CMK (cell line): Measurements from ENCODE around the gene GPC4.
"Not testable (repeated sequence)": the region's sequence is repeated elsewhere in the genome, so short reads cannot be mapped to it uniquely, and the experiment has no call there.

ENCODE experiments used
- DNase-seq: peaks from one replicate; pipeline ENCODE4 v3.0.0-alpha.2; 2010; ENCODE audit warnings: low read depth

Gene GPC4

DNA sequence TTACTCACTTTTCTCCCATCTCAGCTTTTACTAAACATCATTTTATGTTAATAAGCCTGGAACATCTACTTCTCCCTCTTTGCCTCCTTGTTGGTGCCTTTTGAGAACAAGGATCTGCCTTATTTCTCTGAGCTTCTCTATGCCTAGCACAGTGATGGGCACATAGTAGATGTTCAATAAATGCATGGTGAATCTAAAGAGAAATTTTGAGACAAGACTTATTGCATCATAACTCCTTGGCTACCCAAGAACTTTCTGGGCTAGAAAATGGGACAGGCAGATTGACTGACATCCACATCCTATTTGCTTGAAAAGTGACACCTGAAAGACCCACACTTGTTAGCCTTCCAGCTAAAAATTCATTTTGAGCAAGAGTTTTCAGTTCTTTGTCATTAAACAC, 109.9 kb downstream of the GPC4 start:
- no peak for DNase-seq

DNA sequence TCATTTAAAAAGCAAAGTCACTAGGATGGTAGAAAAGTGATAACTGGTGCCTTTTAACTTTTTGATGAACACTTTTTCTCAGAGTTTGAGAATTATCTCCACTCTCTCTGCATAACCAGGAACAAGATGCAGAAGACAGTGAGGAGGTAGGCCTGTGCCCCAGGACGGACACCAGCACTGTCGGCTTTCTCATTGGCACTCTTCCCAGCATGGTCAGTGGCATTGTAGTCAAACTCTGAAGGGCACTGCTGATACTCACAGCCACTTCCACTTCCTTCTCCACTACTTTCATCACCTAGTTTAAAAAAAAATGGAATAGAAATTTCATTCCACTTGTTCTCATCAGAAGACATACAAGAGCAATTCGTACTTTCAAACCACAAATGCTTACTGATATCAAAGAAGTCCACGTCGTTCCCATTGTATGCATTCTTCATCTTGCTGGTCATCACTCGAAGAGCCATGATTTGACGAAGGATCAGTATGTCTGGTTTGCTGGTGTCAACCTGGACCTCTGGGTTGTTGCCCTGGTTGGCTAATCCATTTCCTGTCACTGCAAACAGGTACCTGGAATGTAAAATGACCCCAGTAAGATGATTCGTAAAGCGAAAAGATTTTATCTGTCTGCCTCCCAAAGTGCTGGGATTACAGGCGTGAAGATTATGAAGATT, 112.4 kb downstream of the GPC4 start:
- DNase-seq: no peak

DNA sequence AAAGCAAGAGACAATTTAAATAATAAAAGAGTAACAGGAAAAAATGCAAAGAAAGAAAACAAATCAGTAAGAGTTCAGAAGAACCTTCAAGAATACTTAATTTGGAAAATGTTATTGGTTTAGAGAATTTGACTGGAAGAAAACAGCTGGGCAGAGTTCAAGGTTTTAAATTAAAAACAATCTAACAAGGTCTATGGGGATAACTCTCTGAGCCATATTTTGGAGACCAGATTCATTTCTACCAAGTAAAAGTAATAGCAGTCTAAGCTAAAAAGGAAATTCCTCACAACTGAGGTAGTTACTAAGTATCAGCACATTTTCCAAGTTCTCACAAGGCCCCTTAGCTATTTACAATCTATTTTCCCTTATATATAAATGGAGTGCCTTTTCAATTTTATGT, 114.7 kb downstream of the GPC4 start:
- no peak for DNase-seq

DNA sequence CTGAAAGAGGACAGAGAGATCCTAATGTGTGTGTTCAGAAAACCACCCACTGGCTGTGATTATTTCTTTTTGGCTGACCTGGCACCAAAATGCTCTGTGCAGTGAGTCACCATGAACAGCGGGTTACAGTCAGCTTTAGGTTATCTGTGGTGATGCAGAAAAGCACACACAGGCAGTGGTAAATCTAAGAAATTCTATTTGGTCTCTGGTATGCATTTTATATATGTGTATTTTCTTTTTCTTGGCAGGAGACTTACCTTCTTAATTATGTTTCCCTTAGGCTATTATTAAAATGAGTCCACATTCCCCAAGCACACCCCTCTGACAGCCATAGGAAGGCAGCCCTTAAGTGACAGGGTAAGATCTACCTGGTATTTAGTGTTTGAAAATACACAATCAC, 118.0 kb downstream of the GPC4 start:
- no peak for DNase-seq

DNA sequence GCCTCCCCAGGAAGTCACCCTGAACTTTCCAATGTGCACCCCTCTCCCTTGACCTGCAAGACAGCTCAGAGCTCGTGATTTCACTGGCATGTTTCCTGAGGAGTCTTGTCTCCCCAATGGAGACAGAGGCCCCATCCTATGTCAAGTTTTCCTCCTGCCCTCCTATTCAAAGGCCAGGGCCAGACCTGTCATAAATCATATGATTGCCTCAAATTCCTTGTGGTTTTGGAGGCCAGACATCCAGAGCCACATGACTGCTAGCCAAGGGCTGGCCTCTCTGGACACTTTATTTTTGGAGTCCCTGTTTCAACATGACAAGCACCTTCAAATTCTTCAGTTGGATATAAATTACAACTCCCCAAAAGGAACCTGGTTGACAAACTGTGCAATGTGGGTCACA, 121.2 kb downstream of the GPC4 start:
- DNase-seq: no peak

DNA sequence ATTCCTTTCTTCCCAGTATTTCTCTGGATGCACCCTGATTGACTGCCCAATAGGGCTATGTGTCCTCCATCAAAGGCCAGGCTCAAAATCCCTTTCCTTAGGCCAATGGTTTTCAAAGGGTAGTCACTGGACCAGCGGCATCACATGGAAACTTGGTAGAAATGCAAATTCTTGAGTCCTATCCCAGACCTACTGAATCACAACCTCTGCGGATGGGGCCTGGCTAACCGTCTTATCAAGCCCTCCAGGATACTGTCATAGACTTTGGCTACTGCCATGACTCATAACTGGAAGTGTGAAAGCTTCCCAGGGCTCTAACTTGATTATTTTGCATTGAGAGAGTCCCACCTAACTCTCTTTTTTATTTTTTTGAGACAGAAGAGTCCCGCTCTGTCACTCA, 125.2 kb downstream of the GPC4 start:
- no peak for DNase-seq

DNA sequence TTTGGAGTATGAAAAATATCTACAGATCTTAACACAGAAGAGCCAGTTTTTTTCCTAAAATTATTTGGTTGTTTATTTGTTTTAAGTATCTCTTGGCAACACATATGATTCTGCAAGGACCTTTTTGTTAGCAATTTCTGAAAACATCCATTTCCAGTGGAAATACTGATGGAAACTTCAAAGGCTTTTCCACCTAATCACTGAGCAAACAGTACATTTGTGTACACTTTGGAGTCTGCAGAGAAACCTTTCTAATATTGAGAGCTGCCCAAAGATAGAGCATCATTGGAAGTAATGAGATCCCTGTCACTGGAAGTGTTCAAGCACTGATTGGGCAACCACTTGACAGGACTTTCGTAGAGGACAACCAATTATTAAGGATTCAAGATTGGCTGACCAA, 127.4 kb downstream of the GPC4 start:
- no peak for DNase-seq

DNA sequence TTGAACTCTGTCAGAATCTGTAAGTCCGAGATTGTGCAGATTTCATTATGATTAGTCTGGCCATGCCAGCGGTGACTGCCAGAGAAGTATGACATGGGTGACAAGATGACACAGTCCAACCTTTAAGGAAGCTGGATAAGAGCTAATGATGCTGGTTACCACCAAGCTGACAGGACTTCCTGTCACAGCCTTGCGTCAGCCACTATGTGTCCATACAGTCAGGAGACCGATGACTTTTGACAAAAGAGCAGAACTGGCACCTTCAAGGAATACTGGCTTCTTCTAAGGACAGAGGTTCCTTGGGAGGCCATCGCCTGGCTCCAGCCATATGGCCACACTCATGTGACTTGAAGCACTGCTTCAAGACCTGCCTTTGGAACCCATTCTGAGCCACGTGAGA, 129.9 kb downstream of the GPC4 start:
- no peak for DNase-seq

DNA sequence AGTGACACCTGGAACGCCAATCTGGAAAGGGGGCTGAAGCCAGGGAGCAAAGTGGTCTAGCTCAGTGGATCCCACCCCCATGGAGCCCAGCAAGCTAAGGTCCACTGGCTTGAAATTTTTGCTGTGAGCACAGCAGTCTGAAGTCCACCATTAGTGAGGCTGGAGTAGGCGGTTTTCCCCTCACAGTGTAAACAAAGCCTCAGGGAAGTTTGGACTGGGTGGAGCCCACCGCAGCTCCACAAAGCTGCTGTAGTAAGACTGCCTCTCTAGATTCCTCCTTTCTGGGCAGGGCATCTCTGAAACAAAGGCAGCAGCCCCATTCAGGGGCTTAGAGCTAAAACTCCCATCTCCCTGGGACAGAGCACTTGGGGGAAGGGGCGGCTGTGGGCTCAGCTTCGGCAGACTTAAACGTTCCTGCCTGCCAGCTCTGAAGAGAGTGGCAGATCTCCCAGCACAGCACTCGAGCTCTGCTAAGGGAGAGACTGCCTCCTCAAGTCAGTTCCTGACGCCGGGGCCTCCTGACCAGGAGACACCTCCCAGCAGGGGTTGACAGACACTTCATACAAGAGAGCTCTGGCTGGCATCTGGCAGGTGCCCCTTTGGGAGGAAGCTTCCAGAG, 136.1 kb downstream of the GPC4 start:
- DNase-seq: not testable (repeated sequence)

DNA sequence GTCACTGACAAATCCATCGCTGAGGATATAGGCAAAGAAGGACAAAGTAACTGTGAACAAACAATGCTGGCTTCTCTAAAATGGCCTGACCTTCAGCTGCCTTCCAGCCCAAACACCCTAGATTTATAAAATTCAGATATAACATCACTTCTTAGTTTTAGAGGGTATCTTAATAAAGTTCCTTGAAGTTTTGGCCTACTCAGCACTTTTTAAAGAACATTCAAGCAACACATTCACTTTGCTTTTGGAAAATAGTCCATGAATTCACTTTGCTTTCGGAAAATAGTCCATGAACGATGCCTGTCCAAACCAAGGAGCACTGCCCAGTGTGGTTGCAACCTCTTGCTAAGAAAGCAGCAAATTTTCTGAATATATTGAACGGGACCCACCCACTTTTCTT, 142.1 kb downstream of the GPC4 start:
- DNase-seq: no peak

DNA sequence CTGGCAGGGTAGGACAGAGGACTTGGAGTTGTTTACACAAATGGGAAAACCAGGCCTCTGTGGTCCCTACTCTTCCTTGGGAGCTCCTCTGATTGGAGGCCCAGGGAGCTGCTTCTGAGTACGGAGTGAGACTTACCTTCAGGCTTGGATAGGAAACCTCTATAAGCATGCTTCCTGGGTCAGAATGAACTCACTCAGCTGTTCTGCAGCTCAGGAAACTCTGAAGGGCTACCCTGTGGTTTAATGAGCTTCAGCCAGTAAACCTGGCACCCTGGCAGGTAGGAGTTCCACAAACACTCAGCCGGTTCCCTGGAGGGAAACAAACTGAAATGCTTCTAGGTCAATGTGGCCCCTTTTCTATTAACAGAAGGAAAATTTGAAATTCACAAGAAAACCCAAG, 146.1 kb downstream of the GPC4 start:
- no peak for DNase-seq

DNA sequence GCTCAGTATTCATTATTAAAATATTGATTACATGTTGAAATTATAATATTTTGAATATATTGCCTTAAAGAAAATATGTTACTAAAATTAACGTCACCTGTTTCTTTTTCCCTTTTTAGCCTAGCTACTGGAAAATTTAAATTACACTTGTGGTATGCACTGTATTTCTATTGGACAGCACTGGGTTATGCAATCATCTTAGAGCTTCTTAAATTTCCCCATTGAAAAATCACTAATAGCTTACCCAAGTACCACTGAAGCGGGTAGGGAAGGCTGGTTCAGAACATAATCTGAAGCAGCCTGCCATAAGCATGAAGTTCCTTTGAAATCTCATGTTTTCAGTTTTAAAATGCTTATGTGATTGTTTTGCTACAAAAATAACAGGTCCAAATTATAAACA, 147.7 kb downstream of the GPC4 start:
- DNase-seq: no peak

DNA sequence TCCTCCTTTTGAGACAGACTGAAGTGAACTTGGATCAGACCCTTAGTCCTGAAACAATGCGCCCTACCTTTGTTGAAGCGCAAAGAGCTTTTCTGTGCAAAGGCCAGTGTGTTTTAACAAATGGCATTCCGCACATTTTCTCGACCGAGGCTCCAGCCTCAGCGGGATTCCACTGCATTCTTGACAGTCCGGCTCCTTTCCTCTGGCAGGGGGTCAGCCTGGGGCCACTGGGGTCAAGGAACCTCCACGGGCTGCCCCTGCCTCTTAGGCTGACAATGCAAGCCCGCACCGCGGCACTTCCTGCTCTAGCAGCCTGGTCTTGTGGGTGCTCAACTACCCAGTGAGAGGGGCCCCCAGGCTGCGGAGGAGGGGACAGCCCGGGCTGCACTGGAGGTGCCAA, 150.0 kb downstream of the GPC4 start:
- no peak for DNase-seq

DNA sequence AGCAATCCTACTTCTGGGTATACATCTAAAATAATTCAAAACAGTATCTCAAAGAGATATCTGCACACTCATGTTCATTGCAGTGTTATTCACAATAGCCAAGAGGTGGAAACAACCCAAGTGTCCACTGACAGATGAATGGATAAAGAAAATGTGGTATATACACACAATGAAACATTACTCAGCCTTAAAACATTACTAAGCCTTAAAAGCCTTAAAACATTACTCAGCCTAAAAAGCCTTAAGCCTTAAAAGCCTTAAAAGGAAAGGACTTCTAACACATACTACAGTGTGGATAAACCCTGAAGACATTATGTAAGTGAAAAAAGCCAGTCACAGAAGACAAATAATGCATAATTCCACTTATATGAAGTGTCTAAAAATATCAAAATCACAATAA, 156.8 kb downstream of the GPC4 start:
- DNase-seq: no peak

DNA sequence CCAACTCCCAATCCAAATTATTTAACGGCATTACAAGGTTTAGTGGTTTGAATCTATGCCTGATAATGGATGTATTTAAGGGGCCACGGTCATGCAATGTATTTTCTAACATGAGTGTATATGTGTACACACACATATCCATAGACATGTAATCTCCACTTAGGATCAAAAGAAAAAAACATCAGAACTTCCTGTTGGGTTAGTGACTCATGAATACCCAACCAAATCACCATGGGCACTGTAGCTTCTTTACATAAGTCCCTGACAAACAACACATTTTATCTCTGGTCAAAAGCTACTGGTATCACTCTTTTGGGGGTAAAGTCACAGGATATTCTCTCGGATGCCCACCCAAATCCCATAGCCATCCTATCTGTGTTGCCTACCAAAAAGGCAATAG, 160.6 kb downstream of the GPC4 start:
- DNase-seq: no peak

DNA sequence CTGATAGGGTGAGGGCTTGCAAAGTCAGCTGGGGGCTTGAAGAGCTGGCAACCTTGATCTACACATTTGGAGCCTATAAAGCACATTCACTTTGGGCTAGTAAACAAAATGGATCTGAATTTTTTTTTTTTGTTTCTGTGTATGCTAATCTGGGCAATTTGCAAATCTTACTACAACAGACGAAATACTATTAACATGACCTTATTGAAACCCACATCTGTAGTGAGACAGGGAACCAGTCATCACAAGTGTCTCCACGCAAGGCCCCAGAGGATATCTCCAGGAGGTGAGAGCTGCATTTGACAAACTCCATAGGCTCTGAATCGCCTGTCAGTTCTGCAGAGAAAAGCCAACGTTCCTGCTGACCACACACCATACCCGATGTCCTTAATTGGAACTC, 164.1 kb downstream of the GPC4 start:
- no peak for DNase-seq

DNA sequence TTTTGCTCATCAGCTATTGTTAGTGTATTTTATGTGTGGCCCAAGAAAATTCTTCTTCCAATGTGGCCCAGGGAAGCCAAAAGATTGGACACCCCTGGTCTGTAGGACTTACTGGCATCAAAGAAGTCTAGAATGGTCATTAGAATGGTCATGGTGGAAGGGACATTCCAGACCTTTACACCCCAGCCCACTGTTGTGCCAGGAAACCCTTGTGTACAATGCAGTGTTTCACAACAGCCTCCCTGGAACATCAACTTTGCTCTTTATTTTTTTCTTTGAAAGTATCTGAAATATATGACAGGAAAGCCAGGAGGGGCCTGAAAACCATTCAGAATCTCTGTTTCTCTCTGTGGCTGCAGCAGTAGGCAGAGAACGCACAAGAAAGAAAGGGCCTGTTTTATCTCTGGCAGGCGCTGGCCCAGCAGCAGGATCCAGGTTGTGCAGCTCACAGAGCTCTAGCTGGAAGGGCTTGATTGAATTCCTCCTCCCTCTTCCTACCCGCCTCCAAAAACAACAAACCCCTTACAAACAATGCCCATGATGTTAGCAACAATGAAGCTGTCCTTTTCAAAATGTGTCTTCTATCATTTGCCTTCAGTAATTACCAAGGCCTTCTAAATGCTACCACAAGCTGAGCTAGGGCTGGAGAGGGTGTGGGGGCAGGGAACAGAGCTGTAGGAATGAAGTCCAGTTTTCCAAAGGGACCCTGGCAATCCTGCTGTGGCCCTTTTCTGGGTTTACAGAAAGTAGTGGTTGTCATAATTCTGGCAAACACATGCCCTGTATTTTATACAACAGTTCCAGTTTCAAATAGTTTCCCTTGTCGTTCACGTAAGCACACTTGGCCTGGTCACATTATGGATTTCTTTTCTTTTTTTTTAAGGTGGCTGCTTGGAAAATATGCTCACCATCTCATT, 164.8 kb downstream of the GPC4 start:
- no peak for DNase-seq
